Measurements from ENCODE around the gene TMEM186. TPM values are rescaled to one million over a fixed set of nuclear protein-coding genes. Genes with fewer than 3 reads are reported as not detected.

Gene TMEM186
- total RNA-seq, 1 experiment from 2014 or later, result 12.4 TPM

DNA sequence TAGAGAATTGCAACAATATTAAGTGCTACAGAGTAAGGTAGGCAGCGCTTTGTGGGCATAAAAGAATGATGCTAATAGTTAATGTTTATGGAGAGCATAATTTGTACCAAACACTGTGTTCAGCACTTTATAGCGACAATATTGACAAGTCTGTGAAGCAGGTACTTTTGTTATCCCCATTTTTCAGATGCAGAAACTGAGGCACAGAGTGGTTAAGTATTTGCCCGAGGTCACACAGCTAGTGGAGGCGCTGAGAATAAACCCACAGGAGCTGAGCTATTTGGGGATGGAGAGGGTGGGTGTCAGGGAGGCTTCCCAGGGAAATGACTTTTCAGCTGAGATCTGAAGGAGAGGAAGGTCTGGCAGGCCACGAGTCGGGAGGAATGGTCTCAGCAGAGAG is 39.4 kb downstream of the TMEM186 start:
- intact Hi-C loops (cut with micrococcal nuclease; ENCODE audit: unreplicated experiment), result no loop called here
- Histone ChIP-seq H3K36me3 (ENCODE audit: control insufficient read depth, insufficient read depth, low read length) (no peaks in the 10 kb centered on the region), H3K9me3 (ENCODE audit: control insufficient read depth, insufficient read depth, low read depth, low read length) (no peaks in the 10 kb centered on the region), H3K27ac (ENCODE audit: low read length) (no peak overlapping the region), H3K27me3 (ENCODE audit: control insufficient read depth, insufficient read depth, low read length) (no peaks in the 10 kb centered on the region), H3K4me1 (ENCODE audit: control insufficient read depth, insufficient read depth, low read length) (no peaks in the 10 kb centered on the region), H3K4me3 (ENCODE audit: low read depth in 2 of 2, low read length in 2 of 2) (no peak overlapping the region)
- no TSS peak for BruUV-seq (replicated peaks)
- ChIA-PET POLR2A (no interaction called here), CTCF (no interaction called here)
- DNase-seq (ENCODE audit: low read depth, low spot score) (no peak), ATAC-seq (no peak)
- in situ Hi-C loops (cut with HindIII; ENCODE audit: low pct_unique_long_range_greater_than_20kb, low sequenced_read_pairs), result no loop called here
- TF ChIP-seq POLR2AphosphoS5 (IDR thresholded peaks at IDR 0.05; ENCODE audit: low read depth, low read length) (no peak), TCF7L2 (IDR thresholded peaks at IDR 0.05; ENCODE audit: low read depth, low read length) (no peak), SIN3A (IDR thresholded peaks at IDR 0.05; ENCODE audit: borderline replicate concordance, insufficient read depth, low read depth, low read length) (no peak)
- TF ChIP-seq, protein P1, sequence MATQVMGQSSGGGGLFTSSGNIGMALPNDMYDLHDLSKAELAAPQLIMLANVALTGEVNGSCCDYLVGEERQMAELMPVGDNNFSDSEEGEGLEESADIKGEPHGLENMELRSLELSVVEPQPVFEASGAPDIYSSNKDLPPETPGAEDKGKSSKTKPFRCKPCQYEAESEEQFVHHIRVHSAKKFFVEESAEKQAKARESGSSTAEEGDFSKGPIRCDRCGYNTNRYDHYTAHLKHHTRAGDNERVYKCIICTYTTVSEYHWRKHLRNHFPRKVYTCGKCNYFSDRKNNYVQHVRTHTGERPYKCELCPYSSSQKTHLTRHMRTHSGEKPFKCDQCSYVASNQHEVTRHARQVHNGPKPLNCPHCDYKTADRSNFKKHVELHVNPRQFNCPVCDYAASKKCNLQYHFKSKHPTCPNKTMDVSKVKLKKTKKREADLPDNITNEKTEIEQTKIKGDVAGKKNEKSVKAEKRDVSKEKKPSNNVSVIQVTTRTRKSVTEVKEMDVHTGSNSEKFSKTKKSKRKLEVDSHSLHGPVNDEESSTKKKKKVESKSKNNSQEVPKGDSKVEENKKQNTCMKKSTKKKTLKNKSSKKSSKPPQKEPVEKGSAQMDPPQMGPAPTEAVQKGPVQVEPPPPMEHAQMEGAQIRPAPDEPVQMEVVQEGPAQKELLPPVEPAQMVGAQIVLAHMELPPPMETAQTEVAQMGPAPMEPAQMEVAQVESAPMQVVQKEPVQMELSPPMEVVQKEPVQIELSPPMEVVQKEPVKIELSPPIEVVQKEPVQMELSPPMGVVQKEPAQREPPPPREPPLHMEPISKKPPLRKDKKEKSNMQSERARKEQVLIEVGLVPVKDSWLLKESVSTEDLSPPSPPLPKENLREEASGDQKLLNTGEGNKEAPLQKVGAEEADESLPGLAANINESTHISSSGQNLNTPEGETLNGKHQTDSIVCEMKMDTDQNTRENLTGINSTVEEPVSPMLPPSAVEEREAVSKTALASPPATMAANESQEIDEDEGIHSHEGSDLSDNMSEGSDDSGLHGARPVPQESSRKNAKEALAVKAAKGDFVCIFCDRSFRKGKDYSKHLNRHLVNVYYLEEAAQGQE (IDR thresholded peaks at IDR 0.05; ENCODE audit: insufficient read depth in 1 of 2, low read depth in 2 of 2, low read length in 1 of 2), result no peak
- TF ChIP-seq, protein P2, sequence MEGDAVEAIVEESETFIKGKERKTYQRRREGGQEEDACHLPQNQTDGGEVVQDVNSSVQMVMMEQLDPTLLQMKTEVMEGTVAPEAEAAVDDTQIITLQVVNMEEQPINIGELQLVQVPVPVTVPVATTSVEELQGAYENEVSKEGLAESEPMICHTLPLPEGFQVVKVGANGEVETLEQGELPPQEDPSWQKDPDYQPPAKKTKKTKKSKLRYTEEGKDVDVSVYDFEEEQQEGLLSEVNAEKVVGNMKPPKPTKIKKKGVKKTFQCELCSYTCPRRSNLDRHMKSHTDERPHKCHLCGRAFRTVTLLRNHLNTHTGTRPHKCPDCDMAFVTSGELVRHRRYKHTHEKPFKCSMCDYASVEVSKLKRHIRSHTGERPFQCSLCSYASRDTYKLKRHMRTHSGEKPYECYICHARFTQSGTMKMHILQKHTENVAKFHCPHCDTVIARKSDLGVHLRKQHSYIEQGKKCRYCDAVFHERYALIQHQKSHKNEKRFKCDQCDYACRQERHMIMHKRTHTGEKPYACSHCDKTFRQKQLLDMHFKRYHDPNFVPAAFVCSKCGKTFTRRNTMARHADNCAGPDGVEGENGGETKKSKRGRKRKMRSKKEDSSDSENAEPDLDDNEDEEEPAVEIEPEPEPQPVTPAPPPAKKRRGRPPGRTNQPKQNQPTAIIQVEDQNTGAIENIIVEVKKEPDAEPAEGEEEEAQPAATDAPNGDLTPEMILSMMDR (IDR thresholded peaks at IDR 0.05), result no peak

DNA sequence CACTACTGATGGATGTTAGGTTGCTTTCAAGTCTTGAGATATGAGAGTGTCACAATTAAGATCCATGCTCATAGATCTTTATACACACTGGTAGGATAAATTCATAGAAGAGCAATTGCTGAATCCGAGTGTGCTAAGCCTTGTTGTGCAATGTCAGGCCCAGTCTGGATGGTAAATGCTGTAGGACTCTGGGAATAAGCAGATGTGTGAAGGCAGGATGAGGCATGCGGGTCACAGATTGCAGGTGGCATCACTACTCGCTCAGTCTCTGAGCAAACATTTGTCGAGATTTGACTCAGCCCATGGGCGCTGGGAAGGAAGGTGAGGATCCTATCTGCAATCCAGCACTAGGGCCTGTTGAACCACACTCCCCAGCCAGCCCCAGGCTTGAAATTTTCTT is 40.7 kb downstream of the TMEM186 start:
- H3K27ac ChIP-seq (ENCODE audit: low read length), result no peak overlapping the region
- ChIA-PET POLR2A (no interaction called here), CTCF (no interaction called here)
- no peaks in the 10 kb centered on the region for H3K36me3 ChIP-seq (ENCODE audit: control insufficient read depth, insufficient read depth, low read length)
- TF ChIP-seq, protein P1 (IDR thresholded peaks at IDR 0.05; ENCODE audit: insufficient read depth in 1 of 2, low read depth in 2 of 2, low read length in 1 of 2), result no peak
- TF ChIP-seq TCF7L2 (IDR thresholded peaks at IDR 0.05; ENCODE audit: low read depth, low read length), result no peak
- no peak for TF ChIP-seq SIN3A (IDR thresholded peaks at IDR 0.05; ENCODE audit: borderline replicate concordance, insufficient read depth, low read depth, low read length)
- TF ChIP-seq POLR2AphosphoS5 (IDR thresholded peaks at IDR 0.05; ENCODE audit: low read depth, low read length), result no peak
- TF ChIP-seq, protein P2 (IDR thresholded peaks at IDR 0.05), result no peak
- intact Hi-C loops (cut with micrococcal nuclease; ENCODE audit: unreplicated experiment), result no loop called here
- no peaks in the 10 kb centered on the region for H3K9me3 ChIP-seq (ENCODE audit: control insufficient read depth, insufficient read depth, low read depth, low read length)
- no peaks in the 10 kb centered on the region; the same call in 1 of the 2 replicates for H3K4me1 ChIP-seq (ENCODE audit: control insufficient read depth, insufficient read depth, low read length)
- no peak for ATAC-seq
- no peak overlapping the region for H3K4me3 ChIP-seq (ENCODE audit: low read depth in 2 of 2, low read length in 2 of 2)
- no peaks in the 10 kb centered on the region for H3K27me3 ChIP-seq (ENCODE audit: control insufficient read depth, insufficient read depth, low read length)
- no peak for DNase-seq (ENCODE audit: low read depth, low spot score)
- BruUV-seq (replicated peaks), result no TSS peak
- in situ Hi-C loops (cut with HindIII; ENCODE audit: low pct_unique_long_range_greater_than_20kb, low sequenced_read_pairs), result no loop called here
